T-helper 2 cell (primary cell): Measurements from ENCODE around the gene PITX1.
"Not testable (repeated sequence)": the region's sequence is repeated elsewhere in the genome, so short reads cannot be mapped to it uniquely, and the experiment has no call there.

Experiments
- DNase-seq, 5 experiments: peaks; one replicate each; pipeline versions ENCODE4 v3.0.0 to v3.0.0-alpha.2; 2012 to 2022
- total RNA-seq, 2 donors: gene quantifications; one replicate each; lab custom pipeline; 2026; lab: John Stamatoyannopoulos, UW

The PITX1 gene
- total RNA-seq: 0 to 0.47 reads per million in 2 donors

GRCh38 chr5:135033901-135034235 is at the start of gene PITX1:
Gene PITX1, minus strand, starts transcription at chr5:135034228. Its CDS starts 347 bp downstream, at chr5:135033881.
- peak in 1 of 5 experiments; percentile 30 for DNase-seq

GRCh38 chr5:135083334-135083733 is 49.3 kb upstream of the PITX1 start:
- not testable (repeated sequence) for DNase-seq

- no peak for DNase-seq
Observed at GRCh38 chr5:135081240-135081639, 47.2 kb upstream of the PITX1 start.

GRCh38 chr5:135079760-135080159 is 45.7 kb upstream of the PITX1 start:
- no peak for DNase-seq

GRCh38 chr5:135079099-135079681 is 45.2 kb upstream of the PITX1 start:
- no peak for DNase-seq

GRCh38 chr5:135076801-135077200 is 42.8 kb upstream of the PITX1 start:
- no peak for DNase-seq

- DNase-seq: no peak
Observed at GRCh38 chr5:135076051-135076491, 42.0 kb upstream of the PITX1 start.

GRCh38 chr5:135075621-135076020 is 41.6 kb upstream of the PITX1 start:
- no peak for DNase-seq

GRCh38 chr5:135073761-135074345 is 39.8 kb upstream of the PITX1 start:
- no peak for DNase-seq

- no peak for DNase-seq
Observed at GRCh38 chr5:135072387-135073281, 38.6 kb upstream of the PITX1 start.

GRCh38 chr5:135071311-135071710 is 37.3 kb upstream of the PITX1 start:
- no peak for DNase-seq

GRCh38 chr5:135069895-135070657 is 36.0 kb upstream of the PITX1 start:
- DNase-seq: no peak

GRCh38 chr5:135069016-135069770 is 35.2 kb upstream of the PITX1 start:
- no peak for DNase-seq

GRCh38 chr5:135067587-135067986 is 33.6 kb upstream of the PITX1 start:
- DNase-seq: no peak

- DNase-seq: no peak
Observed at GRCh38 chr5:135066781-135067180, 32.8 kb upstream of the PITX1 start.

- no peak for DNase-seq
Observed at GRCh38 chr5:135065306-135066265, 31.6 kb upstream of the PITX1 start.

GRCh38 chr5:135064235-135064570 is 30.2 kb upstream of the PITX1 start:
- no peak for DNase-seq

GRCh38 chr5:135063511-135064234 is 29.6 kb upstream of the PITX1 start:
- DNase-seq: no peak

- DNase-seq: no peak
Observed at GRCh38 chr5:135063056-135063445, 29.0 kb upstream of the PITX1 start.
